Inflammatory macrophage treated with lipopolysaccharide for 4 hours (primary cell): ENCODE measurements around the gene CCL22.
"Not testable (repeated sequence)": the region's sequence is repeated elsewhere in the genome, so short reads cannot be mapped to it uniquely, and the experiment has no call there.

Source experiments
- DNase-seq: peaks from one replicate; pipeline ENCODE4 v3.0.0-alpha.2; 2020

The CCL22 gene

GRCh38 chr16:57348327-57348726 lies 10.3 kb upstream of the CCL22 start:
- peak; percentile 82 for DNase-seq

GRCh38 chr16:57349212-57350031 lies 9.2 kb upstream of the CCL22 start:
- peak; percentile 82 for DNase-seq

GRCh38 chr16:57352636-57353047 lies 5.9 kb upstream of the CCL22 start:
- no peak for DNase-seq

GRCh38 chr16:57354311-57354710 lies 4.3 kb upstream of the CCL22 start:
- no peak for DNase-seq

- no peak for DNase-seq
Measured at GRCh38 chr16:57355898-57356414, 2.6 kb upstream of the CCL22 start.

GRCh38 chr16:57356547-57356946 lies 2.0 kb upstream of the CCL22 start:
- no peak for DNase-seq

- peak; percentile 89 for DNase-seq
Measured at GRCh38 chr16:57357330-57358085, 1.1 kb upstream of the CCL22 start.

GRCh38 chr16:57358086-57358420 lies 530 bp upstream of the CCL22 start:
- DNase-seq: peak; percentile 39

GRCh38 chr16:57360321-57360935 lies 1.8 kb downstream of the CCL22 start:
- DNase-seq: no peak

GRCh38 chr16:57361404-57361803 lies 2.8 kb downstream of the CCL22 start:
- no peak for DNase-seq

- DNase-seq: no peak
Measured at GRCh38 chr16:57364143-57364542, 5.6 kb downstream of the CCL22 start.

- DNase-seq: no peak
Measured at GRCh38 chr16:57366544-57367040, 8.0 kb downstream of the CCL22 start.

- no peak for DNase-seq
Measured at GRCh38 chr16:57367116-57367752, 8.7 kb downstream of the CCL22 start.

GRCh38 chr16:57371494-57372371 lies 13.2 kb downstream of the CCL22 start:
- no peak for DNase-seq

- DNase-seq: no peak
Measured at GRCh38 chr16:57372372-57373116, 14.0 kb downstream of the CCL22 start, which contains the start of gene CX3CL1. TSS of gene CX3CL1 (plus strand) at chr16:57372490. CDS start at chr16:57372569, 79 bp downstream.

- DNase-seq: no peak
Measured at GRCh38 chr16:57373117-57373947, 14.7 kb downstream of the CCL22 start.

- no peak for DNase-seq
Measured at GRCh38 chr16:57374067-57374534, 15.5 kb downstream of the CCL22 start.

GRCh38 chr16:57374925-57375465 lies 16.4 kb downstream of the CCL22 start:
- not testable (repeated sequence) for DNase-seq

- DNase-seq: no peak
Measured at GRCh38 chr16:57376313-57376818, 17.8 kb downstream of the CCL22 start.
